Ectodermal cell (in vitro differentiated cells): Measurements from ENCODE around the gene HIVEP1.

Experiments used
- H3K27ac ChIP-seq: 2 replicates; pipeline ENCODE4 v1.7.0; 2013; ENCODE audit warnings: mild to moderate bottlenecking, low read depth, low read length; ENCODE audit not compliant: insufficient read depth, poor library complexity, severe bottlenecking
- H3K27me3 ChIP-seq: 2 replicates; pipeline ENCODE4 v1.7.0; 2013; ENCODE audit warnings: mild to moderate bottlenecking, low read length; ENCODE audit not compliant: insufficient read depth, control insufficient read depth, poor library complexity, severe bottlenecking
- H3K36me3 ChIP-seq: one replicate; pipeline ENCODE4 v1.7.0; 2013; ENCODE audit warnings: low read length; ENCODE audit not compliant: control insufficient read depth, insufficient read depth
- H3K4me1 ChIP-seq: one replicate; pipeline ENCODE4 v1.7.0; 2013; ENCODE audit warnings: low read length; ENCODE audit not compliant: control insufficient read depth, insufficient read depth
- H3K4me3 ChIP-seq: 2 replicates; pipeline ENCODE4 v1.7.0; 2013; ENCODE audit warnings: low read depth, low read length, control low read depth; ENCODE audit not compliant: insufficient read depth
- H3K9me3 ChIP-seq: 2 replicates; pipeline ENCODE4 v1.7.0; 2013; ENCODE audit warnings: mild to moderate bottlenecking, low read length, moderate library complexity; ENCODE audit not compliant: control insufficient read depth
- WGBS, 2 experiments: methylation state at CpG; one replicate each; pipeline ENCODE4 v1.1.7; 2013; ENCODE audit warnings: missing lambda C conversion rate in 2 of 2; 5-methylcytosine and 5-hydroxymethylcytosine counted together

The HIVEP1 gene

GRCh38 chr6:12126051-12126450 is 113.9 kb downstream of the HIVEP1 start:
- Histone ChIP-seq H3K36me3 (peaks cover 17% of the 10 kb centered on the region), H3K27me3 (no peaks in the 10 kb centered on the region), H3K27ac (no peak overlapping the region), H3K4me1 (no peaks in the 10 kb centered on the region), H3K9me3 (no peaks in the 10 kb centered on the region), H3K4me3 (no peak overlapping the region)
- WGBS, 2 experiments, result 40 to 100% methylated on average over 1 of the region's 1 CpG

DNA sequence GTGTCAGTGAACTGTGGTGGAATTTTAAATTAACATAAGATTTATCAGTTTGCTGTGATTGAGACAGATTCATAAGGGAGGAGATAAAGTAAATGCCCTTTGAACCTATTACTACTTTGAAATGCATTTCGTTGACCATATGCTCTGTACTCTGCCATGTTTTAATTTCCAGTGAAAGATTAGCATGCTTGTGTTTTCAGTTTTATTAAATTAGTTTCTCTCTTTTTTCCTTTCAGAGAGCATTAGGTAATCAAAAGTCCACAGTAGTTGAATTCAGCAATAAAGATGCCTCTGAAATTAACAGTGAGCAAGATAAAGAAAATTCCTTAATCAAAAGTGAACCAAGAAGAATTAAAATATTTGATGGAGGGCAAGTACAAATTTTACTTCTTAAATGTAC is 117.4 kb downstream of the HIVEP1 start:
- no peak overlapping the region for H3K27ac ChIP-seq
- 85 to 100% methylated on average over 1 of the region's 1 CpG for WGBS, 2 experiments
- no peaks in the 10 kb centered on the region for H3K27me3 ChIP-seq
- no peak overlapping the region for H3K4me3 ChIP-seq
- H3K9me3 ChIP-seq, result no peaks in the 10 kb centered on the region
- H3K4me1 ChIP-seq, result no peaks in the 10 kb centered on the region
- peaks cover 4% of the 10 kb centered on the region for H3K36me3 ChIP-seq

DNA sequence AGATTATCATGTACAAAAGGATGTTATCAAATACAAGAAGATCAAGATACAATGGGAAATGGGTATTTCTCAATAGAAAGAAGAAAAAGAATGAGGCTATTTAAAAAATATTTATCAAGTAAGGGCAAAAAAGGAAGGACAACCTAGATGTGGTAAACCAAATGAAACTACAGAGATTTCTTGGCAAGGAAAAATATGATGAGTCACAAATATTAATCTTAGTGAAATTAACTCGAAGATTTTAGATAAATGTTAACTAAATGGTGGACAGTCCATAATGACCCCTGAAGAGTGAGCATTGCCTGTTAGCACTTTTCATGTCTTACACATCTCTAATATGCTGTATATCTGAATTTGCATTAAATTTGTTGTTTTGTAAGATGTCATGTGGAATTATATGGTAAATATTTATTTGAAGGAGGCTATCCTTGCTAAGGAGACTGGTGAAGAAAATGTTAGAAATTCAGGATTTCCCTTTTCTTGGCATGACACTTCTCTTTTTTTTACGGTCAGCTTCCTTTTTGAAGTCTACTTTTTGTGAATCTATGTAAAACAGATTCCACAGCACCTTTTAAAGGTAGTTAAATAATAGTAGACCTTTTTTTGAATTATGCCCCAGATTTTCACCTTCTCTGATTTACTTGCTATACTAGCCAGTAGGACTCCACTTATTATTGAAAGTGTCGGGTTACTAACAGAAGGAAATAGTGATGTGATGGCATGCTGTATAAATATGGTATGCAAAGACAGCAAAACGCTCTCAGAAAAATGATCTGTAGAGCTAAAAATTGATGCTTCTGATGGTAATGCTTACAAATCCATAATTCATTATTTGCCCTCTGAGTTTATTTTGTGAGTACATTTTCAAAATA is 120.5 kb downstream of the HIVEP1 start:
- no peaks in the 10 kb centered on the region for H3K36me3 ChIP-seq
- WGBS, 2 experiments, result 92 to 94% methylated on average over 3 to 4 of the region's 4 CpGs

GRCh38 chr6:12134581-12134980 is 122.5 kb downstream of the HIVEP1 start:
- Histone ChIP-seq H3K27me3 (no peaks in the 10 kb centered on the region), H3K27ac (no peak overlapping the region), H3K9me3 (no peaks in the 10 kb centered on the region), H3K4me1 (no peaks in the 10 kb centered on the region), H3K4me3 (no peak overlapping the region), H3K36me3 (peaks cover 14% of the 10 kb centered on the region)
- 92% methylated on average over 1 of the region's 1 CpG; no CpG with 5 or more reads in 1 of the 2 experiments for WGBS, 2 experiments

More for the DNA sequence above, 120.5 kb downstream of the HIVEP1 start:
- Histone ChIP-seq H3K27me3 (no peaks in the 10 kb centered on the region), H3K4me3 (no peak overlapping the region), H3K27ac (no peak overlapping the region), H3K4me1 (no peaks in the 10 kb centered on the region), H3K9me3 (no peaks in the 10 kb centered on the region)

GRCh38 chr6:12134991-12135390 is 122.9 kb downstream of the HIVEP1 start:
- 83 to 91% methylated on average over 2 of the region's 2 CpGs for WGBS, 2 experiments
- no peaks in the 10 kb centered on the region for H3K9me3 ChIP-seq

DNA sequence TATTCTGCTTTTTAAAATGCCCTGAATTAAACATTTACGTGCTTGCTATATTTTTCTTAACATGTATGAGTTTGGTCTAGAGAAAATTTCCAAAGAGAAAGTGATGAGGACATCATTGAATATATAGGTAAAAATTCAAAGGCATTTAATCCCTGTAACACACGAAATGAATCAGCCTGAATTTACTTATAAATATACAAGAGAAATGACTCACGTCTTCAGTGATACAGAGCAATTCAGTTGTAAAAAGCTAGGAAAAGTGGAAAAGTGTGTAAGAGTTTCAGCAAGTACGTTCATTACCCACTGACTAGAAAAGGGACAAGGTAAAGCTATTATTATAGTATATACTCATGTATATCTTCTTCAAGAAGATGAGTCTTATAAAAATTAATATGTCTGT is 124.8 kb downstream of the HIVEP1 start:
- H3K27ac ChIP-seq, result no peak overlapping the region
- no peak overlapping the region for H3K4me3 ChIP-seq
- 97% methylated on average over 4 of the region's 4 CpGs; no CpG with 5 or more reads in 1 of the 2 experiments for WGBS, 2 experiments
- H3K9me3 ChIP-seq, result no peaks in the 10 kb centered on the region
- H3K4me1 ChIP-seq, result no peaks in the 10 kb centered on the region
- no peaks in the 10 kb centered on the region for H3K27me3 ChIP-seq
- peaks cover 22% of the 10 kb centered on the region for H3K36me3 ChIP-seq

More at GRCh38 chr6:12134991-12135390, 122.9 kb downstream of the HIVEP1 start:
- peaks cover 19% of the 10 kb centered on the region for H3K36me3 ChIP-seq
- no peaks in the 10 kb centered on the region for H3K27me3 ChIP-seq
- H3K27ac ChIP-seq, result no peak overlapping the region
- no peaks in the 10 kb centered on the region for H3K4me1 ChIP-seq
- no peak overlapping the region for H3K4me3 ChIP-seq

DNA sequence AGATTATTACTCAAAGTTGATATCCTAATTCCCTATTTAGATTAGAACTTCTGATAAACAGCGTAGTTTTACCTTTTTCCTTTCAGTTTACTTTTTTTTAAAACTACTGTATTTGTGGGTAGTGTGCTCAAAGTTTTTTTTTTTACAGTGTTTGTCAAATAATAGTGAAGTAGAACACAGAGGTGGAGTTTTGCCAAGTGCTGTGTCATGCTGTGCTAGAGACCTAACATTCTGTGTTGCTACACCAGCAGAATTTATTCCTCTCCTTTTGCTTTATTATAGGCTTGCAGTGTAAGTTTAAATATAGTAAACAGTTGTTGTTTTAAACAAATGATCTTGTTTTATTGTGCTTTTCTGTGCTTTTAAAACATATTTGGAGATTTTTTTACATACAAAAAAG is 125.4 kb downstream of the HIVEP1 start:
- peaks cover 22% of the 10 kb centered on the region for H3K36me3 ChIP-seq
- no peaks in the 10 kb centered on the region for H3K27me3 ChIP-seq
- no peaks in the 10 kb centered on the region for H3K4me1 ChIP-seq
- H3K9me3 ChIP-seq, result no peaks in the 10 kb centered on the region
- H3K27ac ChIP-seq, result no peak overlapping the region
- WGBS, 2 experiments, result 100% methylated on average over 1 of the region's 1 CpG; no CpG with 5 or more reads in 1 of the 2 experiments
- no peak overlapping the region for H3K4me3 ChIP-seq

- peaks cover 22% of the 10 kb centered on the region for H3K36me3 ChIP-seq
- H3K9me3 ChIP-seq, result no peaks in the 10 kb centered on the region
- H3K4me1 ChIP-seq, result no peaks in the 10 kb centered on the region
- 88 to 93% methylated on average over 1 of the region's 1 CpG for WGBS, 2 experiments
- no peak overlapping the region for H3K27ac ChIP-seq
- no peaks in the 10 kb centered on the region for H3K27me3 ChIP-seq
- H3K4me3 ChIP-seq, result no peak overlapping the region
These were observed 126.3 kb downstream of the HIVEP1 start for GRCh38 chr6:12138381-12138780.

DNA sequence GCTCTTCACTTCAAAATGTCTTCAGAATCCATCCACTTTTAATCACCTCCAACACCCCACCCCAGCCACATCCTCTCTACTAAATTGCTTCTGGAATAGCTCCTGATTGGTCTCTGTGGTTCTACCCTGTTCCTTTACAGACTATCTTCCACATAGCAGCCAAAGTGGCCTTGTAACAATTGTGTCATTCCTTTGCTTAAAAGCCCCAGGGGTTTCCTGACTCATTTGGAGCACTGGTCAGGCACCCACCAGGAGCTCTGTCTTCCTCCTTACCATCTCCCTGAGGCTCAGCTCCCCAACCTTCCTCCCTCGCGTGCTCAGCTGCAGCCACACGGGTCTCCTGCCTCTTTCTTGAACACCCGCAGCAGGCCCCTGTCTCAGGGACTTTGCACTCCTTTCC is 126.8 kb downstream of the HIVEP1 start:
- Histone ChIP-seq H3K4me1 (no peaks in the 10 kb centered on the region), H3K9me3 (no peaks in the 10 kb centered on the region), H3K27me3 (no peaks in the 10 kb centered on the region), H3K27ac (no peak overlapping the region), H3K36me3 (peaks cover 22% of the 10 kb centered on the region), H3K4me3 (no peak overlapping the region)
- 93 to 97% methylated on average over 4 of the region's 4 CpGs for WGBS, 2 experiments

DNA sequence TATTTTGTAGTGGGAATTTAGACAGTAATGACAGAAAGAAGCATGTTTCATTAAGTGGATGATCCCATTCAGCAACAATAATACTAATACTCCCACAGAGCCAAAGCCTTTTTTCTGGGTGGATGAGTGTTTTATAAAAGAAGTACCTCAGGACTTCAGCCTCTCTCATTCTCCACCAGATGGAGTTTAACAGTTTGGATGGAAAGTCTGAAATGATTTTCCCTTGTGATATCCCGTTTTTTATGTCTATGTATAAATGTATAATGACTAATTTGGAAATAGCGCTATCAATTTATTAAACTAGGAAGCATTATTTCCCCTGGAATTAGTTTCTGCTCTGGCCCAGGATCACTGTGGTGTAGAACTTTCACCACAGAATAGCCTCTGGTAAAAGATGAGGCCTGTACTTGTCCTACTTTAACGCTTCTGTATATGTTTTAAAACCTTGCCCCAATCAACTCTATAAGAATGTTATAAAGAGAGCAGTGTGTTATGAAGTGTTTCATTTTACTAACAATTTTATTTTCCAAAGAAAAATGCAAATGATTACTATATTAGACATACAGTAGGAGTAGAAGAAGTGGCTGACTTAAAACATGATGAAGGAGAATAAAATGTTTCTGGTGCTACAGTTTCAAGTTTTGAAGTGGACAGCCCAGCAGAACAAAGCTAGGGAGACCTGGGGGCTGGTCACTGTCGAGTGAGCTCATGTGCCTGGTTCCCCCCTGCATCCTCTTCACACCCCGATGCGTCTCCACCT is 135.6 kb downstream of the HIVEP1 start:
- no peaks in the 10 kb centered on the region for H3K9me3 ChIP-seq
- H3K36me3 ChIP-seq, result no peaks in the 10 kb centered on the region
- no peak overlapping the region for H3K27ac ChIP-seq
- no peaks in the 10 kb centered on the region for H3K27me3 ChIP-seq
- H3K4me3 ChIP-seq, result no peak overlapping the region
- peaks cover 8% of the 10 kb centered on the region for H3K4me1 ChIP-seq
- WGBS, 2 experiments, result 77 to 83% methylated on average over 4 to 5 of the region's 6 CpGs
